ENCODE results near the gene ZNF839. TPM values are rescaled to one million over a fixed set of nuclear protein-coding genes. Genes with fewer than 3 reads are reported as not detected.

Gene ZNF839
- total and polyA plus RNA-seq, 2 experiments from 2014 or later = 7.9 to 10.0 TPM

- no peaks in the 10 kb centered on the region for H3K27me3 ChIP-seq (ENCODE audit: insufficient read depth)
- no peak overlapping the region for H3K4me3 Mint-ChIP-seq
- ATAC-seq = no peak
- H3K4me1 ChIP-seq (ENCODE audit: insufficient read depth) = peaks cover 13% of the 10 kb centered on the region
- no peaks in the 10 kb centered on the region for H4K20me1 ChIP-seq (replicated peaks; ENCODE audit: insufficient read depth)
- H3K27ac Mint-ChIP-seq = peak overlapping the region; percentile 13; the same call in 1 of the 2 replicates
- no peak for TF ChIP-seq ZNF114 (CRISPR knock-in tag; IDR thresholded peaks at IDR 0.05)
- TF ChIP-seq POLR2AphosphoS5 (IDR thresholded peaks at IDR 0.05; ENCODE audit: low read depth) = no peak
- TF ChIP-seq REST (IDR thresholded peaks at IDR 0.05; ENCODE audit: unreplicated experiment) = no peak
- TF ChIP-seq EZH2 (IDR thresholded peaks at IDR 0.05; ENCODE audit: low read depth, unreplicated experiment) = no peak
- no peaks in the 10 kb centered on the region for H3K9me3 Mint-ChIP-seq
- no peaks in the 10 kb centered on the region for H3K9me2 ChIP-seq (ENCODE audit: insufficient read depth)
- no peak overlapping the region for H3K4me3 ChIP-seq
- no peaks in the 10 kb centered on the region for H3F3A ChIP-seq (replicated peaks; ENCODE audit: low read depth)
- H3K4me1 Mint-ChIP-seq = peaks cover 17% of the 10 kb centered on the region
- peaks cover 11% of the 10 kb centered on the region for H3K36me3 Mint-ChIP-seq (ENCODE audit: low read depth)
- peaks cover 10% of the 10 kb centered on the region for H3K27me3 Mint-ChIP-seq (ENCODE audit: insufficient read depth, low read depth, poor library complexity)
- H3K27ac ChIP-seq (ENCODE audit: low read depth) = no peak overlapping the region
- no peak for DNase-seq (ENCODE audit: low spot score)
- H3K79me2 ChIP-seq (replicated peaks; ENCODE audit: insufficient read depth) = no peaks in the 10 kb centered on the region
- H3K4me2 ChIP-seq = no peak overlapping the region
- H2AFZ ChIP-seq = no peak overlapping the region
- no peaks in the 10 kb centered on the region for H3K36me3 ChIP-seq (ENCODE audit: insufficient read depth)
Measured at GRCh38 chr14:102390064-102390855, 70.7 kb downstream of the ZNF839 start.

Other genes with a start within 250 kb of the ZNF839 start
- 1,401 and 1,576 TPM in 2 replicates for gene HSP90AA1, start 232.7 kb upstream of the ZNF839 start, total RNA-seq (2014; rRNA removed; shearing (Covaris generic))
- gene HSP90AA1, start 232.7 kb upstream of the ZNF839 start, polyA plus RNA-seq (2016; fragmentation: Nextera tagmentation; extraction: Ambion mirVana) = 1,677 and 2,107 TPM in 2 replicates
- 21.0 and 24.6 TPM in 2 replicates for gene WDR20, start 179.8 kb upstream of the ZNF839 start, total RNA-seq (2014; rRNA removed; shearing (Covaris generic))
- 17.0 and 17.9 TPM in 2 replicates for gene WDR20, start 179.8 kb upstream of the ZNF839 start, polyA plus RNA-seq (2016; fragmentation: Nextera tagmentation; extraction: Ambion mirVana)
- 2.1 and 3.1 TPM in 2 replicates for gene MOK, start 14.6 kb upstream of the ZNF839 start, total RNA-seq (2014; rRNA removed; shearing (Covaris generic))
- 3.1 and 4.7 TPM in 2 replicates for gene MOK, start 14.6 kb upstream of the ZNF839 start, polyA plus RNA-seq (2016; fragmentation: Nextera tagmentation; extraction: Ambion mirVana)
- gene CINP, start 43.1 kb downstream of the ZNF839 start, total RNA-seq (2014; rRNA removed; shearing (Covaris generic)) = 54.0 and 65.4 TPM in 2 replicates
- gene CINP, start 43.1 kb downstream of the ZNF839 start, polyA plus RNA-seq (2016; fragmentation: Nextera tagmentation; extraction: Ambion mirVana) = 63.1 and 64.9 TPM in 2 replicates
- gene TECPR2, start 43.2 kb downstream of the ZNF839 start, total RNA-seq (2014; rRNA removed; shearing (Covaris generic)) = 16.9 and 20.5 TPM in 2 replicates
- gene TECPR2, start 43.2 kb downstream of the ZNF839 start, polyA plus RNA-seq (2016; fragmentation: Nextera tagmentation; extraction: Ambion mirVana) = 4.8 and 5.2 TPM in 2 replicates
- gene ANKRD9, start 190.0 kb downstream of the ZNF839 start, total RNA-seq (2014; rRNA removed; shearing (Covaris generic)) = 73.0 and 95.9 TPM in 2 replicates
- 17.3 and 20.4 TPM in 2 replicates for gene ANKRD9, start 190.0 kb downstream of the ZNF839 start, polyA plus RNA-seq (2016; fragmentation: Nextera tagmentation; extraction: Ambion mirVana)

Data from GM23338 (cell line).